GDM1 (cell line): ENCODE measurements around the gene HOXD12.

Experiments used
- DNase-seq: peaks from one replicate; lab custom pipeline; 2025; lab: John Stamatoyannopoulos, UW

Gene HOXD12, protein sequence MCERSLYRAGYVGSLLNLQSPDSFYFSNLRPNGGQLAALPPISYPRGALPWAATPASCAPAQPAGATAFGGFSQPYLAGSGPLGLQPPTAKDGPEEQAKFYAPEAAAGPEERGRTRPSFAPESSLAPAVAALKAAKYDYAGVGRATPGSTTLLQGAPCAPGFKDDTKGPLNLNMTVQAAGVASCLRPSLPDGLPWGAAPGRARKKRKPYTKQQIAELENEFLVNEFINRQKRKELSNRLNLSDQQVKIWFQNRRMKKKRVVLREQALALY

DNA sequence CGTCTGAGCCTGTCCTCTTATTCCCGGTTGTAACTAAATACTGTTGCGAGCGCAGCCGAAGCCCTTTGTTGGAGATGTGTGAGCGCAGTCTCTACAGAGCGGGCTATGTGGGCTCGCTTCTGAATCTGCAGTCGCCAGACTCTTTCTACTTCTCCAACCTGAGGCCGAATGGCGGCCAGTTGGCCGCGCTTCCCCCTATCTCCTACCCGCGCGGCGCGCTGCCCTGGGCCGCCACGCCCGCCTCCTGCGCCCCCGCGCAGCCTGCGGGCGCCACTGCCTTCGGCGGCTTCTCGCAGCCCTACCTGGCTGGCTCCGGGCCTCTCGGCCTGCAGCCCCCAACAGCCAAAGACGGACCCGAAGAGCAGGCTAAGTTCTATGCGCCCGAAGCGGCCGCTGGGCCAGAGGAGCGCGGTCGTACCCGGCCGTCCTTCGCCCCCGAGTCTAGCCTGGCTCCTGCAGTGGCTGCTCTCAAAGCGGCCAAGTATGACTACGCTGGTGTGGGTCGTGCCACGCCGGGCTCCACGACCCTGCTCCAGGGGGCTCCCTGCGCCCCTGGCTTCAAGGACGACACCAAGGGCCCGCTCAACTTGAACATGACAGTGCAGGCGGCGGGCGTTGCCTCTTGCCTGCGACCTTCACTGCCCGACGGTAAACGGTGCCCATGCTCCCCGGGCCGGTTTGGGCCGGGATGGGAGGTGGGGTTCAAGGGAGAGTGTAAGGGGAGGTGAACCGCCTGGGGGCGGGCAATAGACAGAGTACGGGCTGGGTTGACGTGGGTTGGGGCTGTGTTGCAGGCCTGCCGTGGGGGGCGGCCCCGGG is at the start of gene HOXD12:
HOXD12 (plus strand) TSS at position 68 of the 819 bp plus-strand sequence; CDS start at position 75, 7 bp downstream.
- DNase-seq, result no peak

- no peak for DNase-seq
Observed at GRCh38 chr2:176056406-176056805, 43.2 kb upstream of the HOXD12 start.

GRCh38 chr2:176063958-176064357 is 35.6 kb upstream of the HOXD12 start:
- no peak for DNase-seq

DNA sequence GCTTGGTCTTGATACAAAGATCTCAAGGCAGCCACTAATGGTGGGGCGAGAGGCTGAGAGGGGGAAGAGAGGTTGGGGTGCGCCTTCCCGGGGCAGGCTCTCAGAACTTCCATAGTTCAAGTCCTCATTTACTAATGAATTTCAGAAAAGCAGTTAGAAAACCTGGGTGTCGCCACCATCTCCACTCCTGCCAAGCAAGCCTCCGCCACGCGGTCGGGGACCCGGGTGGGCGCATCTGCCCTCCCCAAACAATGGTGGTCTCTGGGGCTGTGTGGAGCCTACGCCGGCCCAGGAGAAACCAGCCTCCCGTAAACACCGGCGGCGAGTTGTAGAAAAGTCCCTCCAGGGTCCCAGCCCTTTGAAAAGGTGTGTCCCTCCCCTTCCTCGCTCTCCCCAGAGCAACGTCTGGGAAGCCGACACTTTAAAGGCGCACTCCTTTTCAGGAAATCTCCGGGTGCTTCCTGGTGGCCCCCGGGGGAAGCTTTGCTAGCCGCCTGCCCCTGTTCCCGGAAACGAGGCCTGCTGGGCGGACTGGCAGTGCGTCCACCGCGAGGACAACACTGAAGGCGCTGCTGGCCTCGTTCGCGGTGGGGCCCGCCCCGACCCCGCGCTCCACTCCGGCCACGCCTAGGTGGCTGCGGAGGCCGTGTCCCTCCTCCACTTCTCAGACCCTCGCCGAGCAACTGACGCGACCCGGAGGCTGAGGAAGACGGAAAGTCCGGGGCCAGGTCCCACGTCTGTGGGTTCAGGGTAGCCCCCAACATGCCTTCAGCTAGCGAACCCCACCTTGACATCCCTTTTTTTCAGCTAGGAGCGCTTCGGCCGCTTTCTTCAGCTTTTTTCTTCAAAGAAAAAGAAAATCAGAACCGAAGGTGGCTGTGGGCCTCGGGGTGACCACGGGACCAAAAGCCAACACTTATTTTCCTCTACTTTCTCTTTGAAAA is 32.7 kb upstream of the HOXD12 start:
- DNase-seq, result no peak

DNA sequence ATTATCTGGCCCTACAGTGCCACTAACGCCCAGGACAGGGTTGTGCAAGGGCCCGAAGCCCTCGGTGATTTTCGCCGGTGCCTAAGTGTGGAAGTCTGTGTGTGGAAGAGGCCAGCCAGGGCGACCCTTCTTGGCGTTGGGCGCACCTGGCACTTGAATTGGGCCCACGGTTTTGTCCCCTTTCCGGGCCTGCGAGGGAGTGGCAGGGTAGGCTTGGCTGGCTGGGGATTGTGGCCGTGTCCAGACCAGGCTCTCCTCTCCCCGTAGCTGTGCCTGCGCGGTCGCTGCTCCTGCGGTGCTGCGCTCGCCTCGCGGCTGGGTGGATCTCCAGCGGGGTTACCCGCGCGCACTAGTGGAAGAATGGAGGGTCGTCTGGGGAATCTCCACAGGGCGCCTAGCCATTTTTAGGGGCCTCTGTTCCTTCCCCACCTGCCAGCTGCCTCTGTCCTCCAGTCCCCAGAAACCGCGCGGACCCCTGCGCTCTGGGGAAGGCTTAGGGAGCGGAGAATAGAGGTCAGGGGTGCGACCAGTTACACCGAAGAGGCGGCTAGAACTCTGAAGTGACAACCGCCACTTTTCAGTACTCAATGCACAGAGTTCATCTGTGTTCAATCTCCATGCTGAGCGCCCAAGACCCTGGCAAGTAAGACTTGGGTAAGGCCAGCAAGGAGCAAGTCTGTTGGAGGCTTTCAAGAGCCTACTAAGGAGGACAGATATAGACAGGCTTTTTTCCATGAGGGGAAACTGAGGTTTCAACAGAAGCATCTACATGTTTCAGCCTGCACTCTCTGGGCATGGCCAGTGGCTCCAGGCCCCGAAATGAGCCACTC is 31.8 kb upstream of the HOXD12 start:
- DNase-seq, result no peak

- no peak for DNase-seq
Observed at GRCh38 chr2:176068419-176068832, 31.2 kb upstream of the HOXD12 start.

DNA sequence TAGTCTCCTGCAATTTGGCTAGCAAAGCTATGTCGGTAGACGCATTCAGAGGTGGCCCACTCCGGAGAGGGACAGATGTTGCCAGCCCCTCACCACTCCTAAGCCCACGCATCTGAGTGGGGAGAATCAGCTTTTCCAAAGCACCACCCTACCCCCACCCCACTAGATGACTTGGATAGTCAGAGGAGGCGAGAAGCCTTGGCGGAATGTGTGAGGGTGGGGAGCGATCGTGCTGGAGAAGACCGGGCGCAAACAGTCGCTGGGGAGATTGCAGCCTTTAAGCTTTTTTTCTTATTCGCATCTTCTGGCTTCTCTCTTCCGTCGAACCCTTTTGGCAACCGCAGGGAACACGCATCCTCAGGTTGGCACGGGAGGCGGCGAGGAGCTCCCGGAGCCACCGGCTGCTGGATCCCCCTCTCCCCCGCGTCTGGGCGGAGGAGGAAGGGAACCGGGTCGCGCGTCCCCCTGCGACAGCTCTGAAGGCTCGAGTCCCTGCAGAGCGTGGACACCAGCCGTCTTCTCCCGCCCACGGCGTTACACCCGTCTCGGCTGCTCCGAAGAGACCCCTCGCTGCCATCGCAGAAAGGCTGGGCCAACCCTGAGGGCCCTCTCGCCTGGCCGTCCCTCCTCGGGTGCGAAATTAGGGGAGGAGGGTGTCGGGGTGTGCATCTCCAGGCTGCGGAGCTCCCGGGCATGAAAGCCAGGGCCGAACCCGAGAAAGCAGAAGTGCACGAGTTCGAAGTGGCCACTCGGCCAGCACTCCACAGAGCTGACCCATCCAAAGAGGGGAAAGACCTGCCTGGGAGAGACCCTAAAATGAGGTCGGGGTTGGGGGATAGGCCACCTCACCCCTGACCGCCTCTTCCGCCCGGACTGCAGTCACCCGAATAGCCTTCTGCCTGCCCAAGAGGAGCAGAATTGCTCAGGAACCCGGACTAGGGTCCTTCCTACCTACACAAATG is 28.0 kb upstream of the HOXD12 start:
- DNase-seq, result no peak

- no peak for DNase-seq
Observed at GRCh38 chr2:176072292-176072669, 27.3 kb upstream of the HOXD12 start.

GRCh38 chr2:176072951-176073904 is 26.4 kb upstream of the HOXD12 start:
- no peak for DNase-seq

GRCh38 chr2:176074919-176075425 is 24.6 kb upstream of the HOXD12 start:
- DNase-seq, result no peak

DNA sequence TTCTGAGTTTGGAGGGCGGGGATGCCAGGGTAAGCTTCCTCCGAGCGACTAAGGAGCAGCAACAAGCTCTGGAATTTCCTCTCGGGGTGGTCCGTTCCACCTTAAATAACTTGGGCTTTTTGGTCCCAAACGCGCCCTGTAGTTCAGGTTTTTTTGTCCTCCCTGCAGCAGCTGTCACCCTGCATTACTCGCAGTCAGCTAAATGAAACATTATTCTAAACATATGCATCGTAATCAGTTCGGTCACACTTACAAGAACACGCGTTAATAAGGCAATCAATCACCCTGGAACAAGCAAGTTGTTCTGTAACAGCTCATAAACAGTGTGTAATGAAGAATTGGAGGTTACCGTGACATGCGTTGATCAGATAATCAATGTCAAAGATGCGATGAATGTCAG is 24.1 kb upstream of the HOXD12 start:
- no peak for DNase-seq

GRCh38 chr2:176076063-176076462 is 23.5 kb upstream of the HOXD12 start:
- no peak for DNase-seq

DNA sequence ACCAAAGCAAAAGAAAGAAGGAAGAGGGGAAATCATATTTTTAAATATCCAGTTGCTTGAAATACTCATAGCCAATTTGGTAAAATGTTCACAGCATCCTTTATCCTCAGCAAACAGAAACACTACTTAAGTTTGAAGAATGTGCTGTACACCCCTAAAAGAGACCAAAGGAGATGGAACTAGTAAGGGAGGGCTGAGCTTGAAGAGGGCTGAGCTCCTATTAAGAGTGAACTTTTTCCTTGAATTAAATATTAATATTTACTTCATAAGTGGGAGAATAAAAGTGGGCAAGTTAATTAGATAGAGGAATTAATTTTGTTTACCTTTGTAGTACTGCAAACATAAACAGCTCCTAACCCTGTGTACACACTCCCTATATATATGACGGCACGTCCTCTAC is 22.8 kb upstream of the HOXD12 start:
- DNase-seq, result no peak

DNA sequence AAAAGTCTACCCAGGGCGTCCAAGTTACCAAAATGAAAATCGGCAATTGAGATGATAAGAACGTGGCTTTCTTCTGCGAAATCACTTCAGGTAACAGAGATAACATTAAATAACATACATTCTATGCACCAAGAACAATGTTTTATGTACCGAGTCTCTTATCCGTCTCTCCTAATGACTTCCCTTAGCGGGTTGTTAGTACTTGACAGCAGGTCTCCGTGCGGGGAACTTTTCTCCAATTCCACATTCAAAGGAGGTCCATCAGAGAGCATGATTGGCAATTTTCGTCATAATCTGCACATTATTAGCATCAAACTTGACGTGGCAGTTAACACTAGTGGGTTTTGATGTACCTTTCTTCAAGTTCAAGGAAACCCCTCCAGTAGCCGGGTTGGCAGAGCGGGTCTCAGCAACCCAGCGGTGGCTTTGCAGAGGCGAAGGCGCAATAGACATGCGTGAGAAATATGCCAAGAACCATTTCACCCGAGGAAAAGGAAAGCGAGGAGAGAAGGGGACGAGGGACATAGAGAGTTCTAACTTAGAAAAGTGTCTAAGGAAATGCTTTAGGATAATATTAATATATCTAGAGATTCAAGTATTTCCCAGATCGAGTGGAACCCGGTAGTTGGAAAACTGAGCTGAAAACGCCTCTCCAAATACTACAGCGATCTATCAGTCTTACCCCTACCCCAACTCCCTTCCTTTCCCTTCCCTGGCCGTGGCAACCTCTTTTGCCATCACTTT is 20.9 kb upstream of the HOXD12 start:
- no peak for DNase-seq

- DNase-seq, result no peak
Observed at GRCh38 chr2:176079285-176079830, 20.2 kb upstream of the HOXD12 start.

DNA sequence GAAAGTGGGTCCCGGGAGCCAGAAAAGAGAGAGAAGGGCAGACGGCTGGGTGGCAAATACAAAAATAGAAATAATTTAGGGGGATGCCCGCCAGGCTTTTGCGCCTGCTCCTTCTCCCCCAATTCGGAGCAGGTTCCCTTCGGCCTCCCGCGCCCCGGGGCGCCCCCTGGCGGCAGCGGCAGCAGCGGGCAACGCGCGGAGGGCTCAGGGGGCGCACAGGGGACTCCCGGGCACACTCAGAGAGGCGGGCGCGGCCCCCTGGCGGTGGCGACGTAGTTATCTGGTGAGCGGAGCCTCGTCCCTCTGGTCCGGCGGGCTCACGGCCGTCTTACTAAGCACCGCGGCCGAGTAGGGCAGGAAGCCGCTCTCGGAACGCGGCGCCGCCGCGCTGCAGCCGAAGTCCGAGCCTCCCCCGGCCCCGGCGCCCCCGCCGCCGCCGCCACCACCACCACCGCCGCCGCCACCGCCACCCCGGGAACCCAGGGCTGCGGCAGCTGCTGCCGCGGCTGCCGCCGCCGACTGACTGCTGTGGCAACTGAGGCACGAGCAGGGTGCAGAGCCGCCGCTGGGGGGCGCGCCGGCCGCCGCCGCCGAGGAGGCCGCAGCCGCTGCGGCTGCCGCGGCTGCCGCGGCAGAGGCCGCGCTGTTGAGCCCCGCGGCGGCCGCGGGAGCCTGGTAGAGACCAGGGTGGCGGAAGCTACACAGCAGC is 19.6 kb upstream of the HOXD12 start:
- no peak for DNase-seq
